T-helper 1 cell treated with Interleukin-12 subunit alpha and Interleukin-12 subunit beta and Interleukin-4 antibody, amounts not matched to agents 30 ng/mL and 1 ng/mL, for 36 hours (primary cell): ENCODE measurements around the gene THAP7. TPM values are rescaled to one million over a fixed set of nuclear protein-coding genes. Genes with fewer than 3 reads are reported as not detected.

Experiments
- intact Hi-C: fragments of 100-400 bp; cut with micrococcal nuclease; formaldehyde crosslinking; loops from one replicate; pipeline ENCODE4 v1.15.1; 2024
- total RNA-seq: library from RNA; stranded (reverse); gene quantifications from 2 replicates; pipeline ENCODE4 v1.2.3, GENCODE V29; 2022

THAP7 gene
- total RNA-seq, 1 donor from 2014 or later: 28.1 TPM

DNA sequence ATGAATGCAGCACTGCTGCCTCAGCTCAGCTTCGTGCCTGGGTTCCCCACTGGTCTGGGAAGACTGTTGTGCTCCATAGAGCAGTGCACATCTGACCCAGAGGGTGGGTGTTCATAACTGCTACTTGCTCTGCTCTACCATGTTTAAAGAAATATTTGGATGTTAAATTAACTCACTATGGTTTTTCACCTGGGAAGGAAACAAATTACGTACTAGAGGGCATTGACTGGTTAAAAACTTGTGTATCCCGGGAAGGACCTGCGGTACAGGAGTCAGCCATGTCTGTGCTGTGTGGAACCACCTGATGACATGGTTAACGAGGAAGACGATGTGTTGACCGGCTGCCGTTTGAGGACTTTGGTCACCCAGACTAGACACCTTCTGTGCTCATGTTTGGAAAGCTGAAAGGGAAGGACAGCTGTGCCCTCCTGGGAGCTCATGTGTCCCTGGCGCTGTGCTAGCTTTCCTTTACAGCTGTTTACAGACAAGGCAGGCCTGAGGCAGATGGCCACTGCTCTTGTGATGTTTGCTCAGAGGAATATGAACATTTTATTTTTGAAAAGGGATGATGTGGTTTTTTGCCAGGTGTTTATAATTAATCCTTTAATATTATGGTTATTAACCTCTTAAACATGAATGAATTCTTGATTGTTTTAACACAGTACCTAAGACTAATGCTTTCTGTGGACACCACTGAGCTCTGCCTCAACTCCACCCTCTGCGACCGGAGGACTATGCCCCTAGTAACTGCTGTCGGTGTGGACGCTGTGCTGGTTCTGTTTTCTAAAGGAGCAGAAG is 49.2 kb downstream of the THAP7 start:
- intact Hi-C loops: no loop called here

DNA sequence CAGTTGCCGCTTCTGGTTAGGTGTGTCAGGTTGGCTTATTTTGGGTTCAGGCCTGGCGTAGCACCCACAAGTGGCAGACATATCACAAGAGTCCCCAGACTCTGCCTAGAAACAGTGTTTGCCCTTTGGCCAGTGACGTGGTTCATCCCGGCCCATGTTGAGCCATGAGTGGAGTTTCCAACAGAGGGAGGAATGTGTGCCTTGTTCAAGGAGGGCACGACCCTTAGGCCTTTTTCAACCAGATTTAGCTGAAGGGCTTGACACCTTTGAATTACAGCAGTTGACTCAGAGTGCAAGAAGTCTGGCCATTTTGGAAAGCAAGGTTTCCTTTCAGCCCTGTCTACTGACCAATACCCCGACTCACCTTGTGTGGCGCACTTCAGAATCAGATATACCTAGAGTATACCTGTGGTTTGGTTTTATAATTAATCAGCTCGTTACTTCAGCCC is 50.0 kb downstream of the THAP7 start:
- intact Hi-C loops: no loop called here

DNA sequence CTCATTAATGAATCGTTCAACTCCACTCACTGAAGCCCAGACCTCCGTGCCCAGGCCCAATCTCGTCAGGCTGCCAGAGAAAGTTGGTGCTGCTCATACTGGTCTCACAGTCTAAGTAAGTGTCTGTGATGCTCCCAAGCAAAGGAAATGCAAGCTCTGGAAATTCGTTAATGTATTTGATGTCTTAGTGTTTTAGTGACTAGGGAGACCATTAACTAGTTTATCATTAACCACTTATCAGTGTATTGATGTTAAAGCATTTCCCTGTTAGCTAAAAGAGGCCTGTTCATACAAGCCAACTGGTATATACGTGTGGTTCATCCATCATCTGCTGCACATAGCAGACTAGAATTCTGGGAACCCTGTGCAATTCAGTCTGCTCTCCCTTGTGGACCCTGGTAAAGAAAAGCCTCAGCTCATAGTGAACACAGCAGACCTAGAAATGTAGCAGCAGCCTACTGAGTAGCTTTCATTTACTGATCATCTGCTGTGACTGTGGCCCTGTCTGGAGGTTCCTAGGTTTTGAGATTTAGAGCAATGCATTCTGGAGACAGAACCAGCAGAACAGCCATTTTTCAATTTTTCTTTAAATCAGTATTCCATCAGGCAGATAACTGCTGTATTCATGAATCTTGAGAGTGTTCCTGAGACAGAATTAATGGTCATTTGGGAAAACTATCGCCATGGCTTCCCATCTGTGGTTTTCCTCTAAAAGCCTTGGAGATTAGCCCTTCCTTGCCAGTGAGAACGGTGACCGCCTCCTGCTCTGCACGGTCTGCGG is 50.6 kb downstream of the THAP7 start:
- intact Hi-C loops: no loop called here

DNA sequence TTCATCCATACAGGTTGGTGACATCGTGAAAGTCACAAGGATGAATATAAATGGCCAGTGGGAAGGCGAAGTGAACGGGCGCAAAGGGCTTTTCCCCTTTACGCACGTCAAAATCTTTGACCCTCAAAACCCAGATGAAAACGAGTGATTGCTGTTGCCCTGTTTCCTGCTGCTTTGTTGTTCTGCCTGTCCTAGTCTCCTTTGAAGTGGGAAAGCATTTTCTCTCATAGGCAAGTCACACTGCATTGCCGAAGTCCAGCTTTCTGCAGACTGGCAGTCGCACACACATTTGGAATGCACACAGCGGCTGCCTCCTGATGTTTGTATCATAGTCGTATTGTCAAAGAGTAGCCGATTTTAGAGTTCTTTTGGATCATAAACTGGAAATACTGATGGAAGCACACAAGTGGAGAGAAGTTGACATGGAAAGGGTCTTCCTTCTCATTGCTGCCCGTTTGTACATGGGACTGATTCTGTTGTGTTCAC is 52.2 kb downstream of the THAP7 start:
- intact Hi-C loops: no loop called here

Other genes starting within 250 kb of the THAP7 start
- gene SERPIND1, start 228.0 kb downstream of the THAP7 start, total RNA-seq: not detected in 2 replicates
- 117 and 119 TPM in 2 replicates for gene PI4KA, start 143.3 kb downstream of the THAP7 start, total RNA-seq
- 32.8 and 34.2 TPM in 2 replicates for gene SNAP29, start 143.1 kb downstream of the THAP7 start, total RNA-seq
- 70.4 and 72.6 TPM in 2 replicates for gene CRKL, start 84.7 kb downstream of the THAP7 start, total RNA-seq
- 0.51 TPM in 1 of 2 replicates, not detected in the other for gene AIFM3, start 34.9 kb downstream of the THAP7 start, total RNA-seq
- gene LZTR1, start 19.8 kb downstream of the THAP7 start, total RNA-seq: 83.5 and 89.6 TPM in 2 replicates
- gene P2RX6, start 13.0 kb upstream of the THAP7 start, total RNA-seq: 0.12 and 0.44 TPM in 2 replicates
- not detected in 2 replicates for gene SLC7A4, start 30.4 kb upstream of the THAP7 start, total RNA-seq
- not detected in 2 replicates for gene LRRC74B, start 43.8 kb upstream of the THAP7 start, total RNA-seq